HG02981 (cell line): ENCODE measurements around the gene MYL6B.
"Not testable (repeated sequence)": the region's sequence is repeated elsewhere in the genome, so short reads cannot be mapped to it uniquely, and the experiment has no call there.

ENCODE experiments used
- ATAC-seq: cut with Tn5 transposase; IDR thresholded peaks from one replicate; pipeline ENCODE4 v1.9.1; 2021; ENCODE audit warnings: mild to moderate bottlenecking, moderate library complexity; ENCODE audit not compliant: unreplicated experiment

Gene MYL6B

DNA sequence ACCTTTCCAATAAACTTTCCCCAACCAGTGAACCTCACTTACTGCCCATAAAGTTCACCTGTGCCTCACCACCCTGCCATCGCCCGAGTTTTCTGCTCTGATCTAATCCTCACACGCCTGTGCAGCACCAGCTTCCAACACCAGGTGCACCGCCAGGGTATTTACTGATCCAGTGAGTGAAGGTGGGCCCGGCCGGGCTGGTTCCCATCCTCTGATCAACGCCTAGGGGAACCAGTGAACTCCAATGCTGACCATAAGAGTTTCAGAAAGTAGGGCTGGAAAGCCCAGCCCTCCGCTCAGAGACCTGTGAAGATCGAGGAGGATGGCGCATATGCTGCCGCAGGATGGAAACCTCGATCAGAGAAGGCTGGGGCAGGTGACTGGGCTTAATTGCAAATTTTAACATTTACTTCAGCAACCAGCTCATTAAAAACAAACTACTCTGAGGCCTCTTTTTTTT is 685 bp upstream of the MYL6B start:
- ATAC-seq = peak; percentile 47

DNA sequence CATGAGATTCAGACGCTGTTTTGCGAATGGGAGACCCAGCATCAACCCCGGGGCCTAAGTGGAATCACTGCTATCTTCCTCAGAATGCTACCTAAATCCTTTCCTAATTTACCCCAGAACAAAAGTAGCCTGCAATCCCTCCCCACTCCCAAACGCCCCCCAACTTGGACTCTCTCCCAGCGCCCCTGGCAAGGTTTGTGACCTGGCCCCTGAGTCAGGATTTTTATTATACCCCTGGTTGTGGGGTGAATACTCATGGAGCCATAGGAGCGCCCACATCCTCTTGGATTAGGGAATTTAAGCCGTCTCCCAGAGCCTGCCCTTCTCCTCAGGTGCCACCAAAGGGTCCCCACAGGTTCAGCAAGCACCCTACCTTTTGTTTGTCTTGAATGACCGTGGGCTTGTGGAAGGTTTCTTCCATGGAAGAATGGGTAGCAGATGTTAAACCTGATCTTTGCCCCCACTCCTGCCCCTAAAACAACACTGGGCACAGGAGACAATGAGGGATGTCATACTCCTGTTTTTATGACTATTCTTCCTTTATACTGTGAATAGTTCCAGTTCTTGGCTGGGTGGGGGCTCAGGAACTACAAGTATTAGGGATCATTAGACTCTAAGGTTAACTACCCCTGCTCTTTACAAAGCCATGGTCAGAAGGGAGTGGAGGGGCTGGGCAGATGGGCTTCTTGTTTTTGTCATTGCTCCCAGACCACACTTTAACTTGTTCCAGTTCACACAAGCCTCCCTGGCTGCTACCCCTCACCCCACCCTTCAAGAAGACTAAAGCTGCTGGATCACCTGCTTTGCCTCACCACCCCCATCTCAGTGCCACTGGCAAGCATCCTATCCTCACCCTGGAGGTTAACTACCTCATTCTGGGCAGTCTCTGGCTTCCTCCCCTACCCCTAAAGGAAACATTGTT is 630 bp downstream of the MYL6B start:
- no peak for ATAC-seq

DNA sequence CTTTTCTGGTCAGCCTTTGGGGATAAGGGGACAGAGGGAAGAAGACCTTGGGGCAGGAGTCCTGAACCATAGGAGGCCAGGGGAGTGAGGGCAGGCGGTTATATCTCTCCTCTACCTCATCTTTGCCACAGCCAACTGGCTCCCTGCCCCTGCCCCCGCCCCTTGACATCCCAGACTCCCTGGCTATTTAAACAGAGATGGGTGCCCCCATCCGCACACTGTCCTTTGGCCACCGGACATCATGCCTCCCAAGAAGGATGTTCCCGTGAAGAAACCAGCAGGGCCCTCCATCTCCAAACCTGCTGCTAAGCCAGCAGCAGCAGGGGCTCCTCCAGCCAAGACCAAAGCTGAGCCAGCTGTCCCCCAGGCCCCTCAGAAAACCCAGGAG is 1.3 kb downstream of the MYL6B start:
- no peak for ATAC-seq

DNA sequence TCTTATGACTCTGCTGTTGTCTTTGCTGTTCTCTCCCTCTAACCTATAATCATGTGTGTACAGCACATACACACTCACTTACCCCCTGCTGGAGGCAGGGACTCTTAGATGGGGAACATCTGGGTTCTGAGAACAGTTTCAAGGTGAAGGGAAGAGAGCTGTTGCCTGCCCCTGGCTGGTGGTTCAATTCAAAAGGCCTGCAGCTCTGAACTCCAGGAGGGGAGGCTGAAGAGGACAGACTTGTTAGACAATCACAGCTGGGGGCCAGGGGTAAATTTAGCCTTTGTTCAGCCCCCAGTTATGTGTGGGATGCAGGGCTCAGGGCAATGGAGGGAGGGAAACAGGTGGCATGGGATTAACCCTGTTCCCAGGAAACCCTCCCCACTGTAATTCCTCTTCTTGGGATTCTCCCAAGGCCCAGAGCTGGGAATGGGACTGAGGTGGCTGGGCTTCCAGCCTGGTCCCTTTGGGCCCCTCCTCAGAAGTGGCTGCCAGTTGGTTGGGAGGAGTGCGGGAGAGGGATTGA is 1.9 kb downstream of the MYL6B start:
- ATAC-seq = no peak

DNA sequence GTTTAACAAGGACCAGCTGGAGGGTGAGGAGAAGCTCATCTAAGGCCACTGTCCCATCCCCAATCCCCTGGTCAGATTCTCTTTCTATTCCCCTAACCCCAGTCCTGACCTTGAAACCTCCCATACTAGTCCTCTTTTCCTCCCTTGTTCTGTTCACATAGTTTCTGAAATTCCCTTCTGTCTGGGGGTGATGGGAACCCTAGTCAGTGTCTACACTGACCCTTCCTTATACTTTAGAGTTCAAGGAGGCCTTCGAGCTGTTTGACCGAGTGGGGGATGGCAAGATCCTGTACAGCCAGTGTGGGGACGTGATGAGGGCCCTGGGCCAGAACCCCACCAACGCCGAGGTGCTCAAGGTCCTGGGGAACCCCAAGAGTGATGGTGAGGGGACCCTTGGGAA is 2.4 kb downstream of the MYL6B start:
- no peak for ATAC-seq

DNA sequence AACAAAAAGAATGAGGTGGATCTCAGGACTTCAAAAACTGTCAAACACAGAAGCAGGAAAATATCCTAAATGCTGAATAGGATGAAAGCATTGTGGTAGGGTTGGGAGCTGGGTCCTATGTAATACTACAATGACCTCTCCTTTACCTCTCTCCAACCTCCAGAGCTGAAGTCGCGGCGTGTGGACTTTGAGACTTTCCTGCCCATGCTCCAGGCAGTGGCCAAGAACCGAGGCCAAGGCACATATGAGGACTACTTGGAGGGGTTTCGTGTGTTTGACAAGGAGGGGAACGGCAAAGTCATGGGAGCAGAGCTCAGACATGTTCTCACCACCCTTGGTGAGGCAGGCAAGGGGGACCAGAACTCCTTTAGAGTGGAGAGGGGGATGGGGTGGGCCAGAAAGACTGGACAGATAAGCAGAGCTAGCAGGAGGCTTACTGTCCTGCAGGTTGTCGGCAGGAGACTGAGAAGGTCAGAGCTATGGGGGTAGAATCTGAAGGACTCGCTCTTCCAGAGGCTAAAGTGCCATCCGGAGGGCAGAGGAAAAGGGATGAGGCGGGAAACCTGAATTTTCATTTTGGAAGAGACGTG is 3.0 kb downstream of the MYL6B start:
- ATAC-seq = no peak

DNA sequence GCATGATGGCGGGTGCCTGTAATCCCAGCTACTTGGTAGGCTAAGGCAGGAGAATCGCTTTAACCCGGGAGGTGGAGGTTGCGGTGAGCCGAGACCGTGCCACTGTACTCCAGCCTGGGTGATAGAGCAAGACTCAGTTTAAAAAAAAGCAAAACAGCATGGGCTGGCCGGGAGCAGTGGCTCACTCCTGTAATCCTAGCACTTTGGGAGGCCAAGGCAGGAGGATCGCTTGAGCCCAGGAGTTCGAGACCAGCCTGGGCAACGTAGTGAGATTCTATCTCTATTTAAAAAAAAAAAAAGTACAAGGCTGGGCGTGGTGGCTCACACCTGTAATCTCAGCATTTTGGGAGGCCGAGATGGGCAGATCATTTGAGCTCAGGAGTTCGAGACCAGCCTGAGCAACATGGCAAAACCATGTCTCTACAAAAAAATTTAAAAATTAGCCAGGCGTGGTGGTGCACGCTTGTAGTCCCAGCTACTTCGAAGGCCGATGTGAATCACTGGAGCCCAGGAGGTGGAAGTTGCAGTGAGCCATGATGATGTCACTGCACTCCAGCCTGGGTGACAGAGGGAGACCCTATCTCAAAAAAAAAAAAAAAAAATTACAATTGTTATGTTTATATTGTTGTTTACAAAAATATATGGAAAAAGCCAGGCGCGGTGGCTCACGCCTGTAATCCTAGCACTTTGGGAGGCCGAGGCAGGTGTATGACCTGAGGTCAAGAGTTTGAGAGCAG is 4.2 kb downstream of the MYL6B start:
- ATAC-seq = not testable (repeated sequence)

DNA sequence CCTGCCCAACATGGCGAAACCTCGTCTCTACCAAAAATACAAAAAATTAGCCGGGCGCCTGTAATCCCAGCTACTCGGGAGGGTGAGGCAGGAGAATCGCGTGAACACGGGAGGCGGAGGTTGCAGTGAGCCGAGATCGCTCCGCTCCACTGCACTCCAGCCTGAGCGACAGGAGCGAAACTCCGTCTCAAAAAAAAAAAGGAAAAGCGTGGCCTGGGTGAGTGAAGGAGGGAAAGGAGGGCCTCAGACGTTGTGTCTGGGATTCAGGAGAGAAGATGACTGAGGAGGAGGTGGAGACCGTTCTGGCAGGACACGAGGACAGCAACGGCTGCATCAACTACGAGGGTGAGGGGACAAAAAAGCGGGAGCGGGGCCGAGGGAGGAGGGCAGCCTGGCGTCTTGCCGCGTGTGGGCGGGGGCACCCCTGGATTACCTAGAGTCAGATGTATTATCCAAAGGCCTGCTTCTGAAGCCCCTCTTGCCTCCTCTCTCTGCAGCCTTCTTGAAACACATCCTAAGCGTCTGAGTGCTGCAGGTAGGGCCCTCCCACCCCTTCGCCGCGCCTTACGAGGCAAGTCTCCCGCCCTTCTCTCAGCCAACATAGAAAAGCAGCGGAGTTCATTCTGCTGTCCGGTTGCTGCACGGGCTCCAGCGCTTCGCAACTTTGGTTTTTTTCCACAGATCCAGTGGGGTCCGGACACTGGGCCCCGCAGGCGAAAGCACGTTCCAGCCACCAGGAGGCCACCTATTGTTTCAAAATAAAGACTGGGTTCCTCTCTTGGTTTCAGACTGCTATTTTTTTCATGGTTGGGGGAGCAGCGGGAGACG is 5.0 kb downstream of the MYL6B start:
- peak; percentile 36 for ATAC-seq

DNA sequence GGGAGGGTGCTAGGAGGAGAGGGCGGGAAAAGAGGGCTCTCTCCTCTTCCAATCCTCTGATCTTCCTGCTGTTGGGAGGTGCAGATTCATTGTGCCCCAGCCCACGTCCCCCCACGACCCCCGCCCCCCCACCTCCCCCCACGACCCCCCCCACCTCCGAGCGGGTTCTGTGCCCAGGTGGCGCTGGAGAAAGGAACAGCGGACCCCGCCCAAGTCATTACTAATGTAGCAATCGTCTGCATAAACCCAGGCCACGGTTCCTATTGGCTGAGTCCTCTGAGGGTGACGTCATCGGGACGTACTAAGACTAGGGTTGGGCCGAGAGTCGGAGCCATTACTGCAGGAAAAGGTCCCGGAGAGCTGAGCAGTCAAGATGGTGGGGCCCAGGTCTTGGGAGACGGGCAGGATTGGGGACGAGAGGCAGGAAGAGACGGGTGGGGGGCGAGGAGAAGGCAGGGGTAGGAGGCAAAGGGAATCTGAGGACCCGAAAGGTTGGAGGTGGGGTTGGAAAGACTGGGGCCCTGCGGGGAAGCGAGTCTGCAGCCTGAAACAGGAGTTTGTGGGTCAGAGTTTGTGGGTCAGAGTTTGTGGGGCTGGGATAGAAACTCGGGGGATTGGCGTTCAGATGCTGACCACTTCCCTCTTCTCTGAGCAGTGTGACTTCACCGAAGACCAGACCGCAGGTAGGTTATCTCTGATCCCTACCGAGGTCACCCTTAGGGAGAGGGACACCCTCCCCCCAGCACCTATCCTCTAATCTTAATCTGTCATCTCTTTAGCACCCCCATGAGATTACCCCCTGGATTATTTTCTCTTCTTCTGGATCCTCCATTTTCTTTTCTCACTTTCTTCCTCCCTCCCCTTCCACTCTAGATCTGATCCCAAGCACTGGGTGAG is 5.9 kb downstream of the MYL6B start, which contains the start of gene MYL6:
TSS of gene MYL6 (plus strand) at position 331 of the 897 bp plus-strand sequence. CDS start at position 374, 43 bp downstream.
- peak; percentile 82 for ATAC-seq

DNA sequence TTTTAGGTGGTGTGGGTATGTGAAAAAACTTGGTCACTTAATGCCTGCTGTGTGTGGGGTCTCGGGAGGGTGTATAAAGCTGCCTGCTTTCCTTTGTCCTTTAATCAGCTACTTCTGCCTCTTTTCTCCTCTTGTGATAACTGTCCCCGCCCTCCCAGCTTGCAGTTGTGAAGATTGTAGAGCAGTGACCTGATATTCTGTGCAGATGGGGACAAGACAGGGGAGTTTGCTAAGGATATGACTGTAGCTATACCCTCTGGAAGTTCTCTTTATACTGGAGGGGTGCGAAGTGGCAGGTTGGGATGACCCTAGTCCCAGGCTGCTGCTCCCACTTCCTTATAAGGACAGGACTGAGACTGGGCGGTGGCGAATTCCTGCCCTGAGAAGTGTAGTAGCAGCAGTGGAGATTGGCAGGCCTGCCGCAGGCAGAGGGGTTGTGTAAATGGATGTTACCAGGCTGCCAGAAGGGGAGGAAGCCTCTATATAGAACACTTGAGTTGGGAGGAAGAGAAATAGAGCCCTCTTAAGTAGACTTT is 6.6 kb downstream of the MYL6B start:
- ATAC-seq = no peak

DNA sequence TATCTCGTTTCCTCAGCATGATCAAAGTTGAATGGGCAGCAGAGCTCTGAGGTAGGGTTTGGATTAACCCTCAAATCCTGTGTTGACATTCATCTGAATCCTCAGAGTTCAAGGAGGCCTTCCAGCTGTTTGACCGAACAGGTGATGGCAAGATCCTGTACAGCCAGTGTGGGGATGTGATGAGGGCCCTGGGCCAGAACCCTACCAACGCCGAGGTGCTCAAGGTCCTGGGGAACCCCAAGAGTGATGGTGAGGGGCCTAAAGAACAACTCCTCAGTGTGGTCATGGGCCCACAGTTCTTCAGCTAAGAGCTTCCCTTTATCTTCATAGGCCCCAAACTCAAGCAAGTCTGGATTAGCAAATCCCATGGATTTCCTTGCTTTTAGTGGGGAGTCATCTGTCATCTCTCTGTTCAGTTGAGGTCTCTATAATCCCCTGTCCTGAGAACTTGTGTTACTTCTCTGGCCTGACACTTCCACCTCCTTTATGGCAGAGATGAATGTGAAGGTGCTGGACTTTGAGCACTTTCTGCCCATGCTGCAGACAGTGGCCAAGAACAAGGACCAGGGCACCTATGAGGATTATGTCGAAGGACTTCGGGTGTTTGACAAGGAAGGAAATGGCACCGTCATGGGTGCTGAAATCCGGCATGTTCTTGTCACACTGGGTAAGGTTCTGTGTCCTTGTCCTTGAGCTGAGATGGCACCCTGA is 7.2 kb downstream of the MYL6B start:
- ATAC-seq = no peak

DNA sequence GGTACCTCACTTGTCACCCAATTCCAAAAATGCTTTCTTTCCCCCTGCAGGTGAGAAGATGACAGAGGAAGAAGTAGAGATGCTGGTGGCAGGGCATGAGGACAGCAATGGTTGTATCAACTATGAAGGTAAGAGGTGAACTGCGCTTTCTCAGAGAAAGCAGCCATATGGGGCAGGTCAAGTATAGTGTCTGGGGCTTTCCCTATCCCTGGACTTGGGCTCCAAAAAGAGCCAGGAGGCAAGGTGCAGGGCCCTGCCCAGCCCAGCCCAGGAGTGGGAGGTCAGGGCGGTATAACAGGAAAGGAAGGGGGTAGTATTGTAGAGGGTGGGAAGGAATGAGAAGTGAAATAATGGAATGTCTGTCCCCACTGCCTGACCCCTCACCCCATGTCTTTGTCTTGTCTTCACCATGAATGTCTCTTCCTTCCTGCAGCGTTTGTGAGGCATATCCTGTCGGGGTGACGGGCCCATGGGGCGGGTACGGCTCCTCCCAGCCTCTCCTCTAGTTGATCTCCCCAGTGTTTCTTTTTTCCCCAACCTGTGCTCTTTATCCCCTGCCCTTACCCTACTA is 7.9 kb downstream of the MYL6B start:
- ATAC-seq = no peak

DNA sequence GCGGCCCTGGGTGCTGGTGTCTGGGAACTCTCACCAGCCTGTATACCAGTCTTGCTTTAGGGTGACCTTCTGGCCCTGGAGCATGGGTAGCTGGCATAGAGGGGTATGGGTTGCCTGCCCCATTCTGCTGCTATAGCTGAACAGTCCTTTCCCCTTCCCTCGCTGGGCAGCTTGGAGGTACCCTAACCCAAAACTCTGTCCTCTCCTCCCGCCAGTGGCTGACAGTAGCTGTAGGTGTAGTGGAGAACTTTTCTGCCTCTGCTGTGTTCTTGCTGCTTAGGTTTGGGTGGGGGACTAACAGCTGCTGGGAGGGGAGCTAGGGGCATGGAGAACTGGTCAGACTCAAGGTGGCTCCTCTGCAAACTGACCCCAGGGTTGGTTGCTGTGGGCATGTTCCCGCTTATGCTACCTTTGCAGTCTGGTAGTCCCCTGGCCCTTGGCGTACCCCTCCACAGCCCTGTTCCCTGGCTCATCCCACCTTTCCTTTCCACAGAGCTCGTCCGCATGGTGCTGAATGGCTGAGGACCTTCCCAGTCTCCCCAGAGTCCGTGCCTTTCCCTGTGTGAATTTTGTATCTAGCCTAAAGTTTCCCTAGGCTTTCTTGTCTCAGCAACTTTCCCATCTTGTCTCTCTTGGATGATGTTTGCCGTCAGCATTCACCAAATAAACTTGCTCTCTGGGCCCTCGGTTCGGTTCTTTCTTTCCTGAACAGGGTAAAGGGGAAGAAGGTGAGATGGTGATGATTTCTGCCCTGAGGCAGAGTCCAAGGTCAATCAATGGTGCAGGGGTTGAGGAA is 8.7 kb downstream of the MYL6B start:
- no peak for ATAC-seq

DNA sequence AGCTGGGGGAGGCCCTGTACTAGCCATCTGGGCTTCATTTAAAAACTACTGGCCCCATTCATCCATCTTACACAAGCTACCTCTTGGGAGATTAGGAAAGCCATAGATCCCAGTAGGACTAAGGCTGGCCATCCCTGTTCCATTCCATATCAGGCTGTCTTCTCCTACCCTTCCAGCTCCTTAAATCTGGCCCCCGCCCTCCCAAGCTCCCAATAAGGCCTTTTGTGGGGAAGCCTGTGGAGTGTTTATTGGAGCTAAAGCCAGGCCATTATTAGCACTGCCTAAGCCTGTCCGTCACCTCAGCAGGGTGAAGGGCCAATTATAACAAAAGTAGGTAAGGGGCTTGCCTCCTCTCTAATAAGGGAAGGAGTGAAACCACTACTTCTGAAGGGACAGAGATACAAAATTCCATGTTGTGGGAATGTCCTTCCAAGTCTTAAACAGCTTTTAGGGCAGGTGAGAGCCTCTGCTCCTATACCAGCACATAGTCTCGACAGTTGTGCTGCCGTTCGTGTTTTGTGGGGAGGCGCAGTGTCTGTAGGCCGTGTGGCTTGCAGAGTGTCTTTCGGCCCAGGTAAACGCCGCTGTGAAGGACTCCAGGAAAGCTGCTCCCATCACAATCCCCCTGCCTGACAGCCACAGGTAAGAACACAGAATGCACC is 9.4 kb downstream of the MYL6B start:
- no peak for ATAC-seq

DNA sequence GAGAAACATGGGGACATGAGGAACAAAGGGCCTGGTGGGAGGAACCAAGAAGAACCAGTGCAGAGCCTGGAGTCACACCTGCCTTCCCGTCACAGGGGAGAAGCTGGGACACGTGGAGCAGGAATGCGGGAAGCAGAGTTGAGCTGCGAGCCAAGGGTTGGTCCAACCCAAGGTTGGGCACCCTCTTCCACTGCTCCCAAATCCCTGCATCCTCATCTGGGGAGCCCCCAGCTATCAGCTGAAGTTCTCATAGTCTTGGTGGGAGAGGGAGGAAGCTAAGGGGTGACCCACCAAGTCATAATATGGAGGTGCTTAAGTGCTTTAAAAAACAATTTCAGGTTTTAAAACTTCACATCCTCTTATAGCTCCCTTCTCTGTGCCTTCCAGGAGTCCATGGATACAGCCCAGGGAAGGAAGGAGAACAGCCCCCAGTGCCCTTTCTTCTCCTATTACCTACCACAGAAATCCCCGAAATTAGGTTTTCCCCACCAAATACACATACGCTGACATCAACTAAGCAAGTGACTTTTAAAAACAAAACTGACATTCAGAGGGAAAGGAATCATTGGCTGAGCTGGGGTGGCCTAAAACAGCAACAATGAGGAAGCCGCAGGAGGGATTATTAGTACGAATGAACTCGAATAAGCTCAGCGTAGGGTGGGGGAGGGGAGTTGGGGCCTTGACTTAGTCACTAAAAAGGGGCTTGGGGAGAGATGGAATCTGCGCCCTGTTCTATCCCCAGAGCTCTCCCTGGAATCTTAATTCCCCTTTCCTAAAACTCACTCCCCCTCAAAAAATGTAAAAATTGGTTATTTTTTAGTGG is 10.3 kb downstream of the MYL6B start:
- no peak for ATAC-seq
